ENCODE data around the gene LDLRAD4.

LDLRAD4 gene

GRCh38 chr18:13268158-13269012 is 49.8 kb downstream of the LDLRAD4 start:
- no peak for DNase-seq

- no peak for DNase-seq
Observed at GRCh38 chr18:13269013-13269280, 50.4 kb downstream of the LDLRAD4 start.

- DNase-seq: no peak
Observed at GRCh38 chr18:13269521-13270011, 51.0 kb downstream of the LDLRAD4 start.

GRCh38 chr18:13270279-13270855 is 51.8 kb downstream of the LDLRAD4 start:
- no peak for DNase-seq

GRCh38 chr18:13271302-13271911 is 52.8 kb downstream of the LDLRAD4 start:
- no peak for DNase-seq

GRCh38 chr18:13272416-13272815 is 53.9 kb downstream of the LDLRAD4 start:
- DNase-seq: no peak

- no peak for DNase-seq
Observed at GRCh38 chr18:13273800-13274199, 55.2 kb downstream of the LDLRAD4 start.

GRCh38 chr18:13275075-13275474 is 56.5 kb downstream of the LDLRAD4 start:
- no peak for DNase-seq

- no peak for DNase-seq
Observed at GRCh38 chr18:13276530-13277520, 58.3 kb downstream of the LDLRAD4 start.

- DNase-seq: no peak
Observed at GRCh38 chr18:13278062-13278630, 59.6 kb downstream of the LDLRAD4 start.

- DNase-seq: no peak
Observed at GRCh38 chr18:13279181-13280069, 60.9 kb downstream of the LDLRAD4 start.

- no peak for DNase-seq
Observed at GRCh38 chr18:13280070-13280795, 61.7 kb downstream of the LDLRAD4 start.

- no peak for DNase-seq
Observed at GRCh38 chr18:13281406-13281805, 62.8 kb downstream of the LDLRAD4 start.

GRCh38 chr18:13283746-13284145 is 65.2 kb downstream of the LDLRAD4 start:
- no peak for DNase-seq

- DNase-seq: no peak
Observed at GRCh38 chr18:13284330-13285027, 65.9 kb downstream of the LDLRAD4 start.

GRCh38 chr18:13285874-13286273 is 67.3 kb downstream of the LDLRAD4 start:
- DNase-seq: no peak

GRCh38 chr18:13286456-13287125 is 68.0 kb downstream of the LDLRAD4 start:
- no peak for DNase-seq

- DNase-seq: no peak
Observed at GRCh38 chr18:13287372-13287771, 68.8 kb downstream of the LDLRAD4 start.

GRCh38 chr18:13288509-13289133 is 70.1 kb downstream of the LDLRAD4 start:
- DNase-seq: no peak
